HG03039 (cell line): Measurements from ENCODE around the gene NSUN3.

Source experiments
- ATAC-seq: cut with Tn5 transposase; IDR thresholded peaks from one replicate; pipeline ENCODE4 v1.9.1; 2021; ENCODE audit warnings: mild to moderate bottlenecking, moderate library complexity; ENCODE audit not compliant: unreplicated experiment

NSUN3 gene

DNA sequence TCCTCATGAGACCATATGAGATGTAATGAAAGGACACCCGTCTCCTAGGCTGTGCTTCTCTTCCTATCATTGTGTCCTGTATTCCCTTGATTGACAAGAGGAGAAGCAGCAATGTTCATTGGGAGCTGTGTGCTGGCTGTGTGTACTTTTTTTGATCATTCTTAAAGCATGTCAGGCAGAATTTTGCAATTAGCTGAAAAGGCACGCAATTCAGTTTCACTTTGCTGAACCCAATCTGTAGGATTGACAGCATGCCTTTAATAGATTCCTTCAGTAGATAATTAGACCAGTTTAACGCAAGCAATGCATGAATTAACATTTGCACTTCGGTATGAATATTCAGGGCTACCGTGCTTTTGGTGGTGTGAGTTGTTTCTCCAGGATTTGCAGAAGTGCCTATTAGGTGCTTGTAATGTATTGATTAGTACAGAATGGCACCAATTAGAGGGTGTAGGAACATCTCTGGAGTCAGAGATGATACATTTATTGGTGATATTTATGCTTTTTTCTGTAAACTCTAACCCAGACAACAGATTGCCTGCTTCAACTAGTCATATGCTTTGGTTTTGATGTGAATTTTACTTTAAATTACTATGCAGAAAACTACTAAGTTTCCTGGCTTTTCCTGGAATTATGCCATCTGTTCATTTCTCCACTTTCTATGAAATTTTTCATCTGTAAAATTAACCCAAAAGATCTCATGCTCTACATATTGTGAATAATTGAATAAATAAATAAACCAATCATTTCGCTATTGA lies 114.3 kb downstream of the NSUN3 start:
- ATAC-seq = no peak
